Measurements from ENCODE around the gene BAG5.

DNA sequence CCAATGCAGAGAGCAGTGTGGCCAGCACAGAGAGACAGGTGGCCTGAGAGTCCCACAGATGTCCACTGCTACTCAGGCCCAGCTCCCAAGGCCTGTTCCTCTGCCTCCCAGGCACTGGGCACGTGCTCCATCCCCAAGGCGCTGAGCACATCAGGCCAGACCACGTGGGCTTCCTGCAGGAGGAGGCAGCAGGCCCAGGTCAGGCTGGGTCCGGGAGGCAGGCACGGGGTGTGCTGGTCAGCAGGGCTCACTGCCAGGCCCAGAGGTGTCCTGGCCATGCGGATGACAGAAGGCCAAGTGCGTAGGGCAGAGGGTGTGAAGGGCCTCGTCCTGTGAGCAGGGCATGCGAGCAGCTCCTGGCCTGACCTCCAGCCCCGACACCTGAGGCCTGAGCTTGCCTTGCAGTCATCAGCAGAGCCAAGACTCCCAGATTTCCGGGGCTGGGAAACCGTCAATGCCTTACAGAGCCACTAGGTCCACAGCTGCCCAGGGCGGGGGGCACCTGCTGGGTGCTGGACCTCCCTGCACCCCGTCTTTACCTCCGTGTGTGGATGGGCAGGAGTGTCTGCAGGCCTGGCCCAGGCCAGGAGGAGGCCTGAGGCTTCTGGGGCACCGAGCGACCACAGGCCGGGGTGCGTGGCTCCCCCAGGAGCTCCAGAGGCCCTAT, 18.6 kb downstream of the BAG5 start:
- no peak for TF ChIP-seq EZH2 (IDR thresholded peaks at IDR 0.05; ENCODE audit: insufficient read depth, poor library complexity, severe bottlenecking)
- TF ChIP-seq EZH2phosphoT487 (IDR thresholded peaks at IDR 0.05; ENCODE audit: insufficient read depth, low read depth) = no peak
